OCI-LY3 (cell line): ENCODE results near the gene SLC2A4RG.

Experiments used
- H2AFZ ChIP-seq: fragments of 200-600, 300-600 bp; shearing (Covaris generic); 2 replicates; pipeline ENCODE4 v1.6.0; 2014; ENCODE audit warnings: antibody characterized with exemption, low read depth, low read length
- H3K27ac ChIP-seq: fragments of 200-600, 300-600 bp; sonication (generic); 2 replicates; pipeline ENCODE4 v1.5.1; 2014; ENCODE audit warnings: mild to moderate bottlenecking, low read length, moderate library complexity, mixed read lengths
- H3K27me3 ChIP-seq: fragments of 200-600, 300-600 bp; sonication (generic); 2 replicates; pipeline ENCODE4 v1.6.1; 2014; ENCODE audit warnings: low read depth, low read length, mixed read lengths
- H3K36me3 ChIP-seq: fragments of 200-600, 300-600 bp; sonication (generic); replicated peaks from 2 replicates; pipeline ENCODE3; 2014; ENCODE audit warnings: low read depth, low read length, mixed read lengths
- H3K4me1 ChIP-seq: fragments of 300-600, 200-600 bp; sonication (generic); 2 replicates; pipeline ENCODE4 v1.6.1; 2014; ENCODE audit warnings: low read length, mixed read lengths
- H3K4me2 ChIP-seq: fragments of 200-600, 300-600 bp; sonication (generic); 2 replicates; pipeline ENCODE4 v1.6.1; 2014; ENCODE audit warnings: low read length, mixed read lengths
- H3K4me3 ChIP-seq: fragments of 300-600, 200-600 bp; sonication (generic); 2 replicates; pipeline ENCODE4 v1.5.1; 2014; ENCODE audit warnings: antibody characterized with exemption, mild to moderate bottlenecking, low read length, moderate library complexity
- H3K79me2 ChIP-seq: fragments of 300-600, 200-600 bp; shearing (Covaris generic); 2 replicates; pipeline ENCODE4 v1.6.1; 2014; ENCODE audit warnings: mild to moderate bottlenecking, low read length, mixed read lengths
- H3K9ac ChIP-seq: fragments of 300-600, 200-600 bp; shearing (Covaris generic); 2 replicates; pipeline ENCODE4 v1.6.0; 2014; ENCODE audit warnings: mild to moderate bottlenecking, low read length, moderate library complexity
- H3K9me3 ChIP-seq: fragments of 200-600, 300-600 bp; shearing (Covaris generic); 2 replicates; pipeline ENCODE4 v1.6.1; 2014; ENCODE audit warnings: low read length, mixed read lengths; ENCODE audit not compliant: insufficient read depth
- H4K20me1 ChIP-seq: fragments of 200-600, 300-600 bp; sonication (generic); 2 replicates; pipeline ENCODE4 v1.6.1; 2016; ENCODE audit warnings: low read length, mixed read lengths; ENCODE audit not compliant: insufficient read depth
- EZH2phosphoT487 ChIP-seq: fragments of 200-600 bp; shearing (Covaris generic); IDR thresholded peaks from 2 replicates; pipeline ENCODE4 v1.6.1; 2018; ENCODE audit warnings: antibody characterized with exemption, mixed run types, low read depth
- TF ChIP-seq, protein P1 (sequence below): fragments of 200-600, 300-600 bp; sonication (generic); IDR thresholded peaks from 2 replicates; pipeline ENCODE4 v1.5.1; 2014; ENCODE audit warnings: antibody characterized with exemption, low read length, low read depth

Gene SLC2A4RG

DNA sequence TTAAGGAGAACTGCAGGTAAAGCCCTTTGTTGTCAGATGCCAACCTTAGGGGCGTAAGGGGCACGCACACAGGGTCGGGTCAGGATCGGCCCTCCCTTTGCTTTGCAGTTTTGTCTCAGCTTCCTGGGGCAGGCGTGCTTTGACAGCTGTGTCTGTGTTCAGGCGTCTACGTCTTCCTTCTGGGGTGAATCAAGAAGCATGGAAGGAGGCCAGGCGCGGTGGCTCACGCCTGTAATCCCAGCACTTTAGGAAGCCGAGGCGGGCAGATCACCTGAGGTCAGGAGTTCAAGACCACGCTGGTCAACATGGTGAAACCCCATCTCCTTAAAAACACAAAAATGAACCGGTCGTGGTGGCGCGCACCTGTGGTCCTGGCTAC lies 30.4 kb upstream of the SLC2A4RG start:
- peaks cover 58% of the 10 kb centered on the region for H3K36me3 ChIP-seq
- no peak for TF ChIP-seq EZH2phosphoT487
- TF ChIP-seq, protein P1, sequence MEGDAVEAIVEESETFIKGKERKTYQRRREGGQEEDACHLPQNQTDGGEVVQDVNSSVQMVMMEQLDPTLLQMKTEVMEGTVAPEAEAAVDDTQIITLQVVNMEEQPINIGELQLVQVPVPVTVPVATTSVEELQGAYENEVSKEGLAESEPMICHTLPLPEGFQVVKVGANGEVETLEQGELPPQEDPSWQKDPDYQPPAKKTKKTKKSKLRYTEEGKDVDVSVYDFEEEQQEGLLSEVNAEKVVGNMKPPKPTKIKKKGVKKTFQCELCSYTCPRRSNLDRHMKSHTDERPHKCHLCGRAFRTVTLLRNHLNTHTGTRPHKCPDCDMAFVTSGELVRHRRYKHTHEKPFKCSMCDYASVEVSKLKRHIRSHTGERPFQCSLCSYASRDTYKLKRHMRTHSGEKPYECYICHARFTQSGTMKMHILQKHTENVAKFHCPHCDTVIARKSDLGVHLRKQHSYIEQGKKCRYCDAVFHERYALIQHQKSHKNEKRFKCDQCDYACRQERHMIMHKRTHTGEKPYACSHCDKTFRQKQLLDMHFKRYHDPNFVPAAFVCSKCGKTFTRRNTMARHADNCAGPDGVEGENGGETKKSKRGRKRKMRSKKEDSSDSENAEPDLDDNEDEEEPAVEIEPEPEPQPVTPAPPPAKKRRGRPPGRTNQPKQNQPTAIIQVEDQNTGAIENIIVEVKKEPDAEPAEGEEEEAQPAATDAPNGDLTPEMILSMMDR, result no peak
- peak overlapping the region; percentile 93 for H3K4me2 ChIP-seq
- H4K20me1 ChIP-seq, result 0 out of 2 replicates have a peak, but pooled peaks cover 4% of the 10 kb centered on the region
- no peak overlapping the region for H2AFZ ChIP-seq
- H3K27ac ChIP-seq, result no peak overlapping the region
- H3K4me1 ChIP-seq, result peaks cover 17% of the 10 kb centered on the region
- H3K9me3 ChIP-seq, result no peaks in the 10 kb centered on the region
- H3K79me2 ChIP-seq, result peaks cover 81% of the 10 kb centered on the region
- no peaks in the 10 kb centered on the region for H3K27me3 ChIP-seq
- peak overlapping the region; percentile 85 for H3K4me3 ChIP-seq
- H3K9ac ChIP-seq, result no peak overlapping the region

DNA sequence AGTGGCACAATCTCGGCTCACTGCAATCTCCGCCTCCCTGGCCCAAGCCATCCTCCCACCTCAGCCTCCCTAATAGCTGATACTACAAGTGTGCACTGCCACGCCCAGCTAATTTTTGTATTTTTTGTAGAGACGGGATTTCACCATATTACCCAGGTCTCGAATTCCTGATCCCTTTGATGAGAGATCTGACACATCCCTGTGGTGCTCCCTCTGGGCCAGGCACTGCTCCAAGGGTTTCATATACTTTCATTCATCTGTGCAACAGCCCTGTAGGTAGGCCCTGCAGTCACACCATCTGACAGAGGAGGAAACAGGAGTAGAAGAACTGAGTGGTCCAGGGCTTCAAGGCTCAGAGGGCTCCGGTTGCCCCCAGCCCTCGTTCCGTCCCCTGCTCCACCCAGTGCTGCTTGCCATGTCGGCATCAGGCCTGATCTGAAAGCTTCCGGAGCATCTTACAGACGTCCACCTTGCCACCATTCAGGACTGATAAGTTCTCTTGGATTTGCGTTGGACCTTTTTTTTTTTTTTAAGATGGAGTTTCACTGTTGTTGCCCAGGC lies 28.4 kb upstream of the SLC2A4RG start:
- Histone ChIP-seq H3K4me1 (peaks cover 21% of the 10 kb centered on the region), H3K27me3 (no peaks in the 10 kb centered on the region), H3K27ac (no peak overlapping the region), H3K9ac (no peak overlapping the region), H2AFZ (no peak overlapping the region), H3K4me2 (no peak overlapping the region), H4K20me1 (0 out of 2 replicates have a peak, but pooled peaks cover 4% of the 10 kb centered on the region), H3K36me3 (peaks cover 57% of the 10 kb centered on the region), H3K9me3 (peaks cover 2% of the 10 kb centered on the region; the same call in 1 of the 2 replicates), H3K4me3 (no peak overlapping the region), H3K79me2 (peaks cover 91% of the 10 kb centered on the region)
- TF ChIP-seq EZH2phosphoT487, result no peak
- TF ChIP-seq, protein P1, result no peak

DNA sequence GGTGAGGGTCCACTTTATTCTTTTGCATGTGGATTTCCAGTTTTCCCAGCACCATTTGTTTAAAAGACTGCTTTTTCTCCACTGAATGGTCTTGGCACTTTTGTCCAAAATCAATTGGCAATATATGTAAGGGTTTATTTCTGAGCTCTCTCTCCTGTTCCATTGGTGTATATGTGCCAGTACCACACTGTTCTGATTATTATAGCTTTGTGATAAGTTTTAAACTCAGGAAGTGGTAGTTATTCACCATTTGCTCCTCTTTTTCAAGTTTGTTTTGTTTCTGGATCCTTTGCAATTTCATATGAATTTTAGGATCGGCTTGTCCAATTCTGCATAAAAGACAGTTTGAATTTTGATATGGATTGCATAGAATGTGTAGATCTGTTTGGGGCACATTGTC lies 27.4 kb upstream of the SLC2A4RG start:
- Histone ChIP-seq H2AFZ (no peak overlapping the region), H3K9ac (no peak overlapping the region), H3K27me3 (no peaks in the 10 kb centered on the region), H3K36me3 (peaks cover 59% of the 10 kb centered on the region), H3K79me2 (peaks cover 91% of the 10 kb centered on the region), H3K4me1 (peaks cover 18% of the 10 kb centered on the region), H3K9me3 (peaks cover 2% of the 10 kb centered on the region; the same call in 1 of the 2 replicates), H4K20me1 (no peaks in the 10 kb centered on the region), H3K4me2 (no peak overlapping the region), H3K4me3 (no peak overlapping the region), H3K27ac (no peak overlapping the region)
- no peak for TF ChIP-seq EZH2phosphoT487
- TF ChIP-seq, protein P1, result no peak

DNA sequence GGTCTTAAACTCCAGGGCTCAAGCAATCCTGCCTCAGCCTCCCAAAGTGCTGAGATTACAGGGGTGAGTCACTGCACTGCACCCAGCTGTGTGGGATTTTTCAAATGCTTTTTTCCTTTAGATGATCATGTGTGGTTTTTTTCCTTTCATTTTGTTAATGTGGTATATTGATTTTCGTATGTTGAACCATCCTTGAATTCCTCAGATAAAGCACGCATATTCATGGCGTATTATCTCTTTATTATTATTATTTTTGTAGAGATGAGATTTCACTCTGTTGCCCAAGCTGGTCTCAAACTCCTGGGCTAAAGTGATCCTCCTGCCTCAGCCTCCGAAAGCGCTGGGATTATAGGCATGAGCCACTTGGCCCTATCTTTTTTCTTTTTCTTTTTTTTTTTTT lies 24.7 kb upstream of the SLC2A4RG start:
- no peaks in the 10 kb centered on the region for H3K27me3 ChIP-seq
- H2AFZ ChIP-seq, result no peak overlapping the region
- H3K36me3 ChIP-seq, result peaks cover 68% of the 10 kb centered on the region

More for the DNA sequence above, 24.7 kb upstream of the SLC2A4RG start:
- Histone ChIP-seq H3K9ac (no peak overlapping the region), H3K27ac (no peak overlapping the region), H3K79me2 (peaks cover 85% of the 10 kb centered on the region), H4K20me1 (no peaks in the 10 kb centered on the region), H3K9me3 (peaks cover 8% of the 10 kb centered on the region; the same call in 1 of the 2 replicates), H3K4me1 (peaks cover 8% of the 10 kb centered on the region; the same call in 1 of the 2 replicates), H3K4me3 (no peak overlapping the region), H3K4me2 (no peak overlapping the region)
- no peak for TF ChIP-seq EZH2phosphoT487
- TF ChIP-seq, protein P1, result no peak
